Stimulated activated CD4-positive, alpha-beta T cell treated with anti-CD3 and anti-CD28 coated beads, Interleukin-1b, Interleukin-23, amount 100 ng/mL, for 1 hour (primary cell): Measurements from ENCODE around the gene C7orf33.
"Not testable (repeated sequence)": the region's sequence is repeated elsewhere in the genome, so short reads cannot be mapped to it uniquely, and the experiment has no call there.

Experiments
- DNase-seq, 2 donors: peaks; one replicate each; pipeline ENCODE4 v3.0.0-alpha.2; 2020; ENCODE audit warnings: low read depth in 2 of 2

C7orf33 gene

DNA sequence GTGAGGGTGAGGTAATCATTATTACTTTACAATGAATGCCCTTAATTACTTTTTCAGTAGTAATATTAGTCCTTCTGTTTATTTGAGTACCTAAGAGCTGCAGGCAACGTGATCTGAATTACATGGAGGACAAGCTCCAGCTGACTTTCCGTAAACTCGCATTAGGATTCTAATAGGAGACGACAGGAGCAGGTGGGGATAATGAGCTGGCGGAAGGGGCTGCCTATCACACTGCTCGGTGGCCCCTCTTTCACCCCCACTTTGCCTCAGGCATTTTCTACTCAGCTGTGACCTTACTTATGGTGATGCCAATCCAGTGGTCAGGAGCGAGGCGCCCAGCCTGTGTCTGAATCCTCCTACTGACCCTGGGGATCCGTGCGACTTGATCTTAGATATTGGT is at the start of gene C7orf33:
C7orf33 (plus strand) TSS at position 296 of the 400 bp plus-strand sequence. CDS start 160 bp downstream, outside the sequence.
- no peak for DNase-seq

- DNase-seq, result no peak
Measured at GRCh38 chr7:148541891-148542504, 48.6 kb upstream of the C7orf33 start.

DNA sequence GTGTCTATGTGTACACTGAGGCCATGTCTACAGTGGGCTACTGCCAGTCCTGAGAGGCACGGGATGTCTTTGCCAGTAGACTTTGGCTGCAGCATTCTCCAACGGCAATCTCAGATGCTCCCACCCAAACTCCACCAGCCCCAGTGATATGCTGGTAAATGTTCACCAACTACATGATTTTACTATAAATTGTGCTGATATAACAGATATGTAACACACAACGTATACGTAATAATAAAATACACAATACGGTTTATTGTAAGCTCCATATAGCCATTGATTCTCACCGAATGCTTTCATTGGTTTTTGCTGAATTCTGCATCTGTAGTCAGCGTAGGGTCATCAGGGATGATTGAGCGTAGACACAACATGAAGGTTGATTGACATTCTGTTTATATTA is 47.3 kb upstream of the C7orf33 start:
- no peak for DNase-seq

DNA sequence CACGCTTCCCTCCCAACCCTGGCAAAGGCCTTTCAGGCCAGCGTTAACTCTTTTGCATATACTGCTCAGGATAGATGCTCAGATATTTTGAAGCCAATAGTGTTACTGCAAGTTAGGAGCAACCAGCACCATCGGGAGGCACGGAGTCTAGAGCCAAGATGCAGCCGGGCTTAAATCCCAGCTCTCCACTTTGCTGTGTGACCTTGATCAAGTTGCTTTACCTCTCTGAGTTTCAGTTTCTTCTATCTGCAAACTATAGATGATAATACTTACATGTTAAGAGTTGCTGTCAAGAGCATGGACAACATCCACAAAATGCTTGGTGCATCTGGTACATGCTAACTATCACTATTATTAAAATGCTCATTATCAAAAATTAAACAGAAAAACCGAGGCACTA is 45.4 kb upstream of the C7orf33 start:
- no peak for DNase-seq

- no peak for DNase-seq
Measured at GRCh38 chr7:148545932-148546331, 44.6 kb upstream of the C7orf33 start.

GRCh38 chr7:148546857-148547256 is 43.7 kb upstream of the C7orf33 start:
- DNase-seq, result no peak

- no peak for DNase-seq
Measured at GRCh38 chr7:148547951-148548350, 42.6 kb upstream of the C7orf33 start.

GRCh38 chr7:148553979-148554378 is 36.6 kb upstream of the C7orf33 start:
- DNase-seq, result no peak

GRCh38 chr7:148556892-148557291 is 33.7 kb upstream of the C7orf33 start:
- no peak for DNase-seq

DNA sequence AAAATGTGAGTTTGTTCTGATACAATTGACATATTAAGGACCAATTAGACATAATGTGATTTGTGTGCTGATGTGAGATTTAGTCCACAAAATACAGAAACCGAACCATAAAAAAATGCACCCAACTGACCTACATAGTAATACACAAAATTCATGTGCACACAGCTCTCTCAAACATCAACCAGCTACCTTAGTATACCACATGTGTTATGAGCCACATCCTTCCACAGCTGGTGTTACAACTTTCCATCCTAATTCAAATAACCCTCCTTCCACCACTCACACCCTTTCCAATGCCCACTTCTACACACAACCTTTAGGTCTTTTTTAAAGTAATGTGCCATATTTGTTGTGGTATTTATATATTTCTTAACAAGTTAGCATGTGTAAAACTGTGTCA is 31.7 kb upstream of the C7orf33 start:
- DNase-seq, result no peak

GRCh38 chr7:148561099-148561498 is 29.5 kb upstream of the C7orf33 start:
- DNase-seq, result no peak

DNA sequence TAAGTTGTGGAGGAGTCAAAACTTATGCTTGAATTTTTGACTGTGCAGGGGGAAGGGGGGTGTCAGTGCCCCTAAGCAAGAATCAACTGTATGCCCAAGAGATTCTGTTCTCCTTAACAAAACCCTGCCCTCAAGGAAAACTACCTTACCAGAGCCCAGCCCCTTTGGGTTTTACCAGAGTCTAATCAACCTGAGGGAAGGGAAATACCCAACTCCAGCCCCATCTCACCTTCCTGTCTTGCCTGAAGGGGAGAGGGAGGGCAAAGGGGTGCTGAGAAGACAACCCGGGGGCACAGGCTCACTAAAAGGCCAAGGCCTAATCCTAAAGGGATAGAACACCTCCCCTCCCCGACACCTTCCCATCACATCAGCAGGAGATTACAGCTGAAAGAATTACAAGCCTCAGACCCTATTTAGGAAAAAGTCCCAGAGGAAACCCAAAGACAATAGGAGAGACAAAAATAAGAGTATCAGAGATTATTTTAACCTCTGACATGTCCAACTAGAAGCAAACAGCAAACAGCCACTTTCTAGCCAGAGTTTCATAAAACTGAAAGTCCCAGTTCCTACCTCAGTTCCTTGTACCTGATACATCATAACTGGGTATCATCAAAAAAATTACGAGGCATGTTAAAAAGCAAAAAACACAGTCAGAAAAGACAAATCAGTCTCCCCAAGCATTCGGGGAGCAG is 26.8 kb upstream of the C7orf33 start:
- DNase-seq, result no peak

- DNase-seq, result not testable (repeated sequence)
Measured at GRCh38 chr7:148564275-148564951, 26.2 kb upstream of the C7orf33 start.

GRCh38 chr7:148566736-148567135 is 23.8 kb upstream of the C7orf33 start:
- no peak for DNase-seq

GRCh38 chr7:148567524-148567923 is 23.0 kb upstream of the C7orf33 start:
- DNase-seq, result no peak

DNA sequence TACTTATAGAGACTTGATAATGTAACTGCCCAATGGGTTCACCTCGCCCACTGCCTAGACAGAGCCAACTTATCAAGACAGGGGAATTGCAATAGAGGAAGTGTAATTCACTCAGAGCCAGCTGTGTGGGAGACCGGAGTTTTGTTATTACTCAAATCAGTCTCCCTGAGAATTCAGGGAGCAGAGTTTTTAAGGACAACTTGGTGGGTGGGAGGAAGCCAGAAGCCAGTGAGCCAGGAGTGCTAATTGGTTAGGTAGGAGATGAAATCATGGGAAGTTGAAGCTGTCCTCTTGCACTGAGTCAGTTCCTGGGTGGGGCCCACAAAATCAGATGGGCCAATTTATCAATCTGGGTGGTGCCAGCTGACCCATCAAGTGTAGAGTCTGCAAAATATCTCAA is 20.1 kb upstream of the C7orf33 start:
- DNase-seq, result no peak

GRCh38 chr7:148570973-148571372 is 19.6 kb upstream of the C7orf33 start:
- DNase-seq, result not testable (repeated sequence)

GRCh38 chr7:148571381-148571780 is 19.2 kb upstream of the C7orf33 start:
- DNase-seq, result no peak

DNA sequence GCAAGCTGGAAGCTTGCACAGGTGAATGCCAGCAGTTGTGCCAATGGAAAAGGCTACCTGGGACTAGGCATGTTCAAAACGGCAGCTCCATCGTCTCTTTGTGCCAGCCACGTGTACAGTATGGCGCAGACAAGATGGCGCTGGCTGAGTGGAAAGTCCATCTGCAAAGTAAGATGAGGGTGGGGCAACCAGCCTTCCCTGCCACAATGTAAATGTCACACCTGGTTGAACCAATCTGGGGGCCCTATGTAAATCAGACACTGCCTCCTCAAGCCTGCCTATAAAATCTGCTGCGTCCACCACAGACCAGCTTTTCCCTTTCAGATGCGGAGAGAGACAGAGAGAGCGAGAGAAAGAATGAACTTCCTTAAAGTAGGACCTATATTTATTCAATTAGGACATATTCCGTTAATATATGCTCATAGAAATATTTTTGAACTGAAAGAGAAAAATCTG is 18.5 kb upstream of the C7orf33 start:
- no peak for DNase-seq

DNA sequence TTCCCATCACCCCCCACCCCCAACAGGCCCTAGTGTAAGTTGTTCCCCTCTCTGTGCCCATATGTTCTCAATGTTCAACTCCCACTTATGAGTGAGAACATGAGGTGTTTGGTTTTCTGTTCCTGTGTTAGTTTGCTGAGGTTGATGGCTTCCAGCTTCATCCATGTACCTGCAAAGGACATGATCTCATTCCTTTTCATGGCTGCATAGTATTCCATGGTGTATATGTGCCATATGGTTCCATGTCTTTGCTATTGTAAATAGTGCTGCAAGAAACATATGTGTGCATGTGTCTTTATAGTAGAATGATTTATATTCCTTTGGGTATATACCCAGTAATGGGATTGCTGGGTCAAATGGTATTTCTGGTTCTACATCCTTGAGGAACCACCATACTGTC is 17.0 kb upstream of the C7orf33 start:
- DNase-seq, result not testable (repeated sequence)

DNA sequence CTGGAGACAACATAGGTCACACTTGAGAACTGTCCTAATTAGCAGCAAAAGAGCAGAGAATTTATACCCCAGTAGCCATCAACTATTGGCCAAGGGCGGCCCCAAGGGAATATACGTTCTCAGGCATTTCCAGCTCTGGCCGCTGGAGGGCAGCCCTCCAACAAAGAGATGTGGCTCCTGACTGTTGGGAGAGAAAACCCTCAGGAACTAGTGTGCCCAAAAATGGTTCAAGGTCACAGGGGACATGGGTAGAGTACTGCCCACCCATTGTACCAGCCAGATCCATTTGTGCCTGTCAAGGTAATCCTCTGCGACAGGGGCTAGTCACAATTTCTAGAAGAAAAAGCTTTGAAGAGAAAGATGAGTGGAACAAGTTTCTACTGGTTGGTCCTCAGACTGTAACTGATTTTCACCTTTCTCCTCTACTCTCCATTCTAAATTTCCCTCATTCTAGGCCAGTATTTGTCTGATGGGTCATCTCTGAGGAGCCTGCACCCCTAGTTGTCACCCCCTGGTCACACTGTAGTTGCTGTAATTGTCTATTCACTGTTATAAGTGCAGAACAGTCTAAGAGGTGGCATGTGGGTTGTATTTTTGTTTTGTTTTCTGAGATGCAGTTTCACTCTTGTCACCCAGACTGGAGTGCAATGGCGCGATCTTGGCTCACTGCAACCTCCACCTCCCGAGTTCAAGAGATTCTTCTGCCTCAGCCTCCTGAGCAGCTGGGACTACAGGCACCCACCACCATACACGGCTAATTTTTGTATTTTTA is 14.7 kb upstream of the C7orf33 start:
- peak; percentile 36 to 56 for DNase-seq

DNA sequence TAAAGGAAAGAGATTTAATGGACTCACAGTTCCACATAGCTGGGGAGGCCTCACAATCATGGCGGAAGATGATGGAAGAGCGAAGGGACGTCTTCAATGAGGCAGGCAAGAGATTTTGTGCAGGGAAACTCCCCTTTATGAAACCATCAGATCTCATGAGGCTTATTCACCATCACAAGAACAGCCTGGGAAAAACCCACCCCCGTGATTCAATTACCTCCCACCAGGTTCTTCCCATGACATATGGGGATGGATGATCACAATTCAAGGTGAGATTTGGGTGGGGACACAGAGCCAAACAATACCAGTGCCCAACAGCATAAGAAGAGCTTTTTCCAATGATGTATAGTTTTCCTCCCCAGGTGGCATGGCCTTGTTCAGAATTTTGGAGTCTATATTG is 11.2 kb upstream of the C7orf33 start:
- DNase-seq, result no peak
